ENCODE results near the gene LRRK2.

The LRRK2 gene

GRCh38 chr12:40292788-40293429 lies 68.1 kb downstream of the LRRK2 start:
- TF ChIP-seq ZFX (IDR thresholded peaks at IDR 0.05; ENCODE audit: borderline replicate concordance): no peak
- no peak for TF ChIP-seq CTCF (IDR thresholded peaks at IDR 0.05)
- no peak overlapping the region for H3K27ac ChIP-seq

- no peak for TF ChIP-seq ZFX (IDR thresholded peaks at IDR 0.05; ENCODE audit: borderline replicate concordance)
- no peak for TF ChIP-seq CTCF (IDR thresholded peaks at IDR 0.05)
- H3K27ac ChIP-seq: no peak overlapping the region
These were observed 73.5 kb downstream of the LRRK2 start for GRCh38 chr12:40298341-40298740.

GRCh38 chr12:40300490-40300889 lies 75.7 kb downstream of the LRRK2 start:
- no peak overlapping the region for H3K27ac ChIP-seq
- no peak for TF ChIP-seq ZFX (IDR thresholded peaks at IDR 0.05; ENCODE audit: borderline replicate concordance)
- no peak for TF ChIP-seq CTCF (IDR thresholded peaks at IDR 0.05)

- H3K27ac ChIP-seq: no peak overlapping the region
- no peak for TF ChIP-seq CTCF (IDR thresholded peaks at IDR 0.05)
- TF ChIP-seq ZFX (IDR thresholded peaks at IDR 0.05; ENCODE audit: borderline replicate concordance): no peak
These were observed 84.2 kb downstream of the LRRK2 start for GRCh38 chr12:40309001-40309400.

GRCh38 chr12:40310211-40310610 lies 85.4 kb downstream of the LRRK2 start:
- TF ChIP-seq ZFX (IDR thresholded peaks at IDR 0.05; ENCODE audit: borderline replicate concordance) (no peak), CTCF (IDR thresholded peaks at IDR 0.05) (no peak)
- H3K27ac ChIP-seq: no peak overlapping the region

- TF ChIP-seq CTCF (IDR thresholded peaks at IDR 0.05) (no peak), ZFX (IDR thresholded peaks at IDR 0.05; ENCODE audit: borderline replicate concordance) (no peak)
- no peak overlapping the region for H3K27ac ChIP-seq
These were observed 87.4 kb downstream of the LRRK2 start for GRCh38 chr12:40312196-40312595.

- H3K27ac ChIP-seq: no peak overlapping the region
- TF ChIP-seq ZFX (IDR thresholded peaks at IDR 0.05; ENCODE audit: borderline replicate concordance) (no peak), CTCF (IDR thresholded peaks at IDR 0.05) (peak; percentile 73)
These were observed 88.3 kb downstream of the LRRK2 start for GRCh38 chr12:40312982-40313576.
